Ovary (tissue), 3 donors: ENCODE measurements around the gene ZNF638.

Experiments used
- CTCF ChIP-seq, 3 donors: fragments of 450-650 bp in 2 of 3; fragments of 200-600 bp in 1 of 3; IDR thresholded peaks; one replicate each; pipeline versions ENCODE4 v1.5.1 to v1.8.0; 2016 to 2022; ENCODE audit warnings: antibody characterized with exemption in 3 of 3, mild to moderate bottlenecking in 1 of 3
- EP300 ChIP-seq: sonication (generic); formaldehyde crosslinking; IDR thresholded peaks from one replicate; pipeline ENCODE4 v1.6.1; 2017; ENCODE audit warnings: antibody characterized with exemption
- POLR2A ChIP-seq: fragments of 450-650 bp; IDR thresholded peaks from one replicate; pipeline ENCODE4 v1.6.1; 2017; ENCODE audit warnings: antibody characterized with exemption, mild to moderate bottlenecking, moderate library complexity
- donor health status: DM: no; HTN: no; CAD: no.

GRCh38 chr2:71465356-71465755 is 133.8 kb downstream of the ZNF638 start:
- TF ChIP-seq EP300 (no peak), CTCF (IDR thresholded peaks at IDR 0.05) (no peak), POLR2A (no peak)
